Placental pericyte (primary cell): ENCODE data around the gene OR8S1. TPM values are rescaled to one million over a fixed set of nuclear protein-coding genes. Genes with fewer than 3 reads are reported as not detected.

Experiments used
- total RNA-seq: library from RNA; depleted of rRNA; stranded (reverse); fragments of >200 nt; gene quantifications from 2 replicates; pipeline ENCODE4 v1.2.3, GENCODE V29; 2012

OR8S1 gene, protein sequence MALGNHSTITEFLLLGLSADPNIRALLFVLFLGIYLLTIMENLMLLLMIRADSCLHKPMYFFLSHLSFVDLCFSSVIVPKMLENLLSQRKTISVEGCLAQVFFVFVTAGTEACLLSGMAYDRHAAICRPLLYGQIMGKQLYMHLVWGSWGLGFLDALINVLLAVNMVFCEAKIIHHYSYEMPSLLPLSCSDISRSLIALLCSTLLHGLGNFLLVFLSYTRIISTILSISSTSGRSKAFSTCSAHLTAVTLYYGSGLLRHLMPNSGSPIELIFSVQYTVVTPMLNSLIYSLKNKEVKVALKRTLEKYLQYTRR
- total RNA-seq, result not detected in 2 replicates

DNA sequence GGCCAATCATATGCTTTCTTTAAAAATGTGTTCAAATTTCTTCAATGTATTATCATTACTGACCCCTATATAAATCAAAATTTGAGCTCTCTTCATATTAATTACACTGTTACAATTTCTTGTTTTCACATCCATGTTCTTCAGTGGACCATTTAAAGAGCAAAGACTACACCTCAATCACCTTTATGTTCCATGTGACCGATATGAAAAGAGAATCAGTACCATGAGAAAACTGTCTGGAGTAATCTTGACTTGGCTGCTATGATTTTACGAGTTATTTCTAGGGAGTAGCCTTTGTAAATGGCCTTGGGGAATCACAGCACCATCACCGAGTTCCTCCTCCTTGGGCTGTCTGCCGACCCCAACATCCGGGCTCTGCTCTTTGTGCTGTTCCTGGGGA, at the start of gene OR8S1:
OR8S1 (plus strand) TSS at position 301 of the 400 bp plus-strand sequence; CDS start at position 301, 0 bp downstream.

DNA sequence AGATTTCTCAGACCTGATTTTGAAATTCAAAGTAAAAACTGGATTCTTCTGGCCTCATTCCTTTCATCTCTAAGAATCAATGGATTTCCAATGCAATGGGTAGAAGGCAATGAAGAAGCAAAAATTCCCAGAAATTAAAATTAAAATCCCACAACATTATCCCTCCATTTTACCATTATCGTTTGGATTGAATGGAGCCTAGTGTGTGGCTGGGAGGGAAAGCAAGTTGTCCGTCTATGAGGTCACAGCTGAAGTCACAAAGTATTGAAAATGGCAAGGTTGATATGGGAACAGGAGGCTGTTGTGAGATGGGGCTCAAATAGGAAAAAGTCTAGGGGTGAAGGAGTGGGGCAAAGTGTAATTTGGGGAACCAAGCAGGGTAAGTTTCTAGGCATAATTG, 43.2 kb upstream of the OR8S1 start, which contains the start of gene C12orf54:
C12orf54 (plus strand) TSS at position 301 of the 400 bp plus-strand sequence. CDS start 799 bp downstream, outside the sequence.

DNA sequence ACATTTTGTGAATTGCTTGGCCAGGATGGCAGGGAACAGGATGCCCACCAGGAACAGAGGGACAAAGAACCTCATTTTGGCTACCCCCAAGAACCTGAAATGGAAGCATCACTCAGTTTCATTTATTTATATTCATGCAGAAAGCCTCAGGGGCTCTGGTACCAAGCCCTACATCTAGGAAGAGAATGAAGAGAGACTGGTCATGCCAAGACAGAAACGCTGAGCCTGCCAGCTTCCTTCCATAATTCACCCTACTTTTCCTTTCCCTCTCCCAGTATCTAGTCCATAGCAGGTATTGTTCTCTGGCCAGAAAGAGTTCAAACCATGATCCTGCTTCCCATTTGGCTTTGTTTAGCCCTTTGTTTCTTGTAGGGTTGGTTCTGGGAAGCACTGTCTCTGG, 44.5 kb downstream of the OR8S1 start, which contains the start of gene LALBA:
LALBA (minus strand) TSS at position 101 of the 400 bp plus-strand sequence; CDS start at position 75, 26 bp downstream.

Other genes with a start within 250 kb of the OR8S1 start
- 8.7 and 16.6 TPM in 2 replicates for gene ZNF641, start 174.7 kb upstream of the OR8S1 start, total RNA-seq
- 0.22 TPM in 1 of 2 replicates, not detected in the other for gene ANP32D, start 53.1 kb upstream of the OR8S1 start, total RNA-seq
- gene C12orf54, start 43.1 kb upstream of the OR8S1 start, total RNA-seq, result not detected in 2 replicates
- gene LALBA, start 44.4 kb downstream of the OR8S1 start, total RNA-seq, result not detected in 2 replicates
- 34.4 and 46.5 TPM in 2 replicates for gene KANSL2, start 156.6 kb downstream of the OR8S1 start, total RNA-seq
- 23.9 and 35.4 TPM in 2 replicates for gene CCNT1, start 191.1 kb downstream of the OR8S1 start, total RNA-seq